Osteocyte (in vitro differentiated cells): Measurements from ENCODE around the gene ZNRD2. TPM values are rescaled to one million over a fixed set of nuclear protein-coding genes. Genes with fewer than 3 reads are reported as not detected.

Experiments used
- DNase-seq: peaks from one replicate; pipeline ENCODE4 v3.0.0; 2021; ENCODE audit warnings: mixed read lengths; ENCODE audit not compliant: unreplicated experiment; ENCODE audit errors: extremely low spot score
- H3K27ac Mint-ChIP-seq: one replicate; pipeline ENCODE4 v1.8.0; 2021; ENCODE audit warnings: mild to moderate bottlenecking, mixed read lengths; ENCODE audit not compliant: unreplicated experiment
- H3K27me3 Mint-ChIP-seq: one replicate; pipeline ENCODE4 v1.8.0; 2021; ENCODE audit warnings: mixed read lengths; ENCODE audit not compliant: unreplicated experiment
- H3K36me3 Mint-ChIP-seq: one replicate; pipeline ENCODE4 v1.8.0; 2021; ENCODE audit warnings: mixed read lengths; ENCODE audit not compliant: unreplicated experiment
- H3K4me1 Mint-ChIP-seq: one replicate; pipeline ENCODE4 v1.8.0; 2021; ENCODE audit warnings: mixed read lengths; ENCODE audit not compliant: unreplicated experiment
- H3K4me3 Mint-ChIP-seq: one replicate; pipeline ENCODE4 v1.8.0; 2021; ENCODE audit warnings: mild to moderate bottlenecking, moderate library complexity, mixed read lengths; ENCODE audit not compliant: unreplicated experiment
- H3K9me3 Mint-ChIP-seq: one replicate; pipeline ENCODE4 v1.8.0; 2021; ENCODE audit warnings: mixed read lengths; ENCODE audit not compliant: unreplicated experiment
- total RNA-seq: library from RNA; stranded (reverse); gene quantifications from 2 replicates; pipeline ENCODE4 v1.2.1, GENCODE V29; 2021
- TF ChIP-seq, protein P1 (sequence below): fragments of 200-600 bp; sonication (generic); IDR thresholded peaks from 2 replicates; pipeline ENCODE4 v1.5.0; 2021; ENCODE audit warnings: antibody characterized with exemption, mild to moderate bottlenecking, moderate library complexity

Gene ZNRD2
- total RNA-seq, 1 donor from 2014 or later: 31.3 TPM

DNA sequence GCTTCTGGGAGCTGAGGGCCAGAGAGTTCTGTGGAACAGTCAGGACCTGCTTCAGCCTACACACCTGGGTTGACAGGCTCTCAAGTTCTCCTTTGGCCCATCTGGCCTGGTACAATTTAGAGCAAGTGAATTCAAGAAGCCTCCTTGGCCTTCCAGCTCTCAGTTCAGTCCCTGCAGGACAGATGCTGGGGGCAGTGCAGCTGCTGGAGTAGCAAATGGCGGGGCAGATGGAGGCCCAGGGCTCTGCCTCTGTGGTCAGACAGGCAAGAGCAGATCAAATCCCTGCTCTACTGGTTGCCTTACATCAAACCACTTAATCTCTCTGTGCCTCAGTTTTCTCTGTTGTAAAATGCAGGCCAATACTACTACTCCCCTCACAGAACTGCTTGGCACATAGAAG is 34.0 kb downstream of the ZNRD2 start:
- DNase-seq: no peak
- no peak overlapping the region for H3K27ac Mint-ChIP-seq
- peaks cover 21% of the 10 kb centered on the region for H3K36me3 Mint-ChIP-seq
- H3K9me3 Mint-ChIP-seq: no peaks in the 10 kb centered on the region
- TF ChIP-seq, protein P1, sequence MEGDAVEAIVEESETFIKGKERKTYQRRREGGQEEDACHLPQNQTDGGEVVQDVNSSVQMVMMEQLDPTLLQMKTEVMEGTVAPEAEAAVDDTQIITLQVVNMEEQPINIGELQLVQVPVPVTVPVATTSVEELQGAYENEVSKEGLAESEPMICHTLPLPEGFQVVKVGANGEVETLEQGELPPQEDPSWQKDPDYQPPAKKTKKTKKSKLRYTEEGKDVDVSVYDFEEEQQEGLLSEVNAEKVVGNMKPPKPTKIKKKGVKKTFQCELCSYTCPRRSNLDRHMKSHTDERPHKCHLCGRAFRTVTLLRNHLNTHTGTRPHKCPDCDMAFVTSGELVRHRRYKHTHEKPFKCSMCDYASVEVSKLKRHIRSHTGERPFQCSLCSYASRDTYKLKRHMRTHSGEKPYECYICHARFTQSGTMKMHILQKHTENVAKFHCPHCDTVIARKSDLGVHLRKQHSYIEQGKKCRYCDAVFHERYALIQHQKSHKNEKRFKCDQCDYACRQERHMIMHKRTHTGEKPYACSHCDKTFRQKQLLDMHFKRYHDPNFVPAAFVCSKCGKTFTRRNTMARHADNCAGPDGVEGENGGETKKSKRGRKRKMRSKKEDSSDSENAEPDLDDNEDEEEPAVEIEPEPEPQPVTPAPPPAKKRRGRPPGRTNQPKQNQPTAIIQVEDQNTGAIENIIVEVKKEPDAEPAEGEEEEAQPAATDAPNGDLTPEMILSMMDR: no peak
- no peak overlapping the region for H3K4me3 Mint-ChIP-seq
- H3K4me1 Mint-ChIP-seq: peaks cover 2% of the 10 kb centered on the region
- no peaks in the 10 kb centered on the region for H3K27me3 Mint-ChIP-seq

- Mint-ChIP-seq H3K4me1 (peaks cover 26% of the 10 kb centered on the region), H3K36me3 (peaks cover 22% of the 10 kb centered on the region), H3K4me3 (no peak overlapping the region)
These were observed 36.8 kb downstream of the ZNRD2 start for GRCh38 chr11:65606876-65607613.

DNA sequence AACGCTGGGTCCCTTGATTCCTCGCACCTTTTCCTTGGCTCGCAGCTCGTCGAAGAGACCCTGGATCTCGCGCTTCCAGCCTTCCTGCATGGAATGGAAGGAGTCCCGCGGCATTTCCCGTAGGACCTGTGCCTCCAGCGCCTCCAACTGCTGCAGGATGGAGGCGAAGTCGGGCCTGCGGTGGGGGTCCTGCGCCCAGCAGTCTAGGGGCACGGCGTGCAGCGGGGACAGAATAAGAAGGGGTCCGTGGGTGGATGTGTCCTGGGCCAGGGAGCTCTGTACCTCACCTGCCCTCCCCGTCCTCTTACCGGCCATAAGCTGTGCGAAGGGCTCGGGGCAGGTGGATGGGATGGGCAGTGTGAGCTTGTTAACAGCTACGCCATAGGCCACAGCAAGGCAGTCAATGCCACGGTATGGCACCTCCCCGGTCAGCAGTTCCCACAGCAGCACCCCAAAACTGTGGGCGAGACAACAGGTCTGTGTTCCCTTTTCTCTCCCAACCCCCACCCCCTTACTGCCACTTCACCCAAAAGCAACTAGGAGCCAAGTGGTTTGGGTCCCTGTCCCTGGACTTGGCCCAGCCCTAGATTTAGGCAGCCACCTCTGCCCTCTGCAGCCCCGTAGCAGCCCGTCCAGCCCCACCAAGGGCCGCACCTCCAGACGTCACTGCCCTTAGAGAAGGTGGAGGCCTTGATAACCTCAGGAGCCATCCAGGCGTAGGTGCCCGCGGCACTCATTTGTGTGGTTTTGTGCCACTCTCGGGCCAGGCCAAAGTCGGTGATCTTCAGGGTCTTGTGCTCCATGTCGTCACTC is 37.5 kb downstream of the ZNRD2 start:
- TF ChIP-seq, protein P1: no peak
- H3K4me1 Mint-ChIP-seq: peaks cover 32% of the 10 kb centered on the region
- no peak overlapping the region for H3K4me3 Mint-ChIP-seq
- no peak for DNase-seq
- no peaks in the 10 kb centered on the region for H3K27me3 Mint-ChIP-seq
- H3K9me3 Mint-ChIP-seq: no peaks in the 10 kb centered on the region
- no peak overlapping the region for H3K27ac Mint-ChIP-seq
- peaks cover 24% of the 10 kb centered on the region for H3K36me3 Mint-ChIP-seq

More at GRCh38 chr11:65606876-65607613, 36.8 kb downstream of the ZNRD2 start:
- H3K27ac Mint-ChIP-seq: peak overlapping the region; percentile 10
- DNase-seq: no peak
- TF ChIP-seq, protein P1: no peak
- H3K27me3 Mint-ChIP-seq: no peaks in the 10 kb centered on the region
- no peaks in the 10 kb centered on the region for H3K9me3 Mint-ChIP-seq

GRCh38 chr11:65609229-65609628 is 39.0 kb downstream of the ZNRD2 start:
- Mint-ChIP-seq H3K36me3 (peaks cover 19% of the 10 kb centered on the region), H3K27me3 (no peaks in the 10 kb centered on the region), H3K9me3 (no peaks in the 10 kb centered on the region), H3K4me1 (peaks cover 36% of the 10 kb centered on the region), H3K4me3 (no peak overlapping the region), H3K27ac (peak overlapping the region; percentile 34)
- TF ChIP-seq, protein P1: no peak
- no peak for DNase-seq

GRCh38 chr11:65609665-65610064 is 39.4 kb downstream of the ZNRD2 start:
- peak overlapping the region; percentile 51 for H3K27ac Mint-ChIP-seq

More at GRCh38 chr11:65609665-65610064, 39.4 kb downstream of the ZNRD2 start:
- Mint-ChIP-seq H3K4me1 (peaks cover 36% of the 10 kb centered on the region), H3K36me3 (peaks cover 16% of the 10 kb centered on the region), H3K9me3 (no peaks in the 10 kb centered on the region), H3K27me3 (no peaks in the 10 kb centered on the region), H3K4me3 (no peak overlapping the region)
- DNase-seq: no peak
- TF ChIP-seq, protein P1: no peak
